Measurements from ENCODE around the gene SLBP.

- TF ChIP-seq CTCF (IDR thresholded peaks at IDR 0.05) (no peak), POLR2A (IDR thresholded peaks at IDR 0.05) (no peak)
Measured at GRCh38 chr4:1755297-1755696, 43.2 kb upstream of the SLBP start.
